ENCODE results near the gene UBE2B.
"Not testable (repeated sequence)": the region's sequence is repeated elsewhere in the genome, so short reads cannot be mapped to it uniquely, and the experiment has no call there.

UBE2B gene
- 11.4 to 45.9 (median 30.6) reads per million in 18 experiments for total RNA-seq

- DNase-seq, result peak; percentile 99
Observed at GRCh38 chr5:134370871-134371833, at the start of gene UBE2B. Gene UBE2B (plus strand): TSS chr5:134371569. CDS start chr5:134371596, 27 bp downstream.

DNA sequence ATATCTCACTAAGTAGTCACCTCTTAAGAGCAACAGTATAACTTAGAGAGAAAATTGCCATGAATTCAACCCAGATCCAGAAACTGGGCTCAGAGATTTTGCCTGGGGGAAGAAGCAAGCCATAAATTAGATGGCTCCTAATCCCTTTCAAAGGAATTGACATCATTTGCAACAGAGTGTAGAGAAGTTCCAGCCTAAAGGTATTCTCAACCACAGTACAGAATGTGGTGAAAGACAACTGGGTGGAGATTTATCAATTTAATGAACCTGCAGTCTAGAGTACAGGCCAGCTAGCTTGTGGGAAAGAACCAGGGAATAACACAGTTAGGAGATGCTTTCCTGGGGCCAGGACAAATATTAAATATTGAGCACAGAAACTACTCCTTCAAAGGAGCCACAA lies 44.0 kb upstream of the UBE2B start:
- no peak for DNase-seq

GRCh38 chr5:134328619-134329018 lies 42.8 kb upstream of the UBE2B start:
- DNase-seq, result no peak

DNA sequence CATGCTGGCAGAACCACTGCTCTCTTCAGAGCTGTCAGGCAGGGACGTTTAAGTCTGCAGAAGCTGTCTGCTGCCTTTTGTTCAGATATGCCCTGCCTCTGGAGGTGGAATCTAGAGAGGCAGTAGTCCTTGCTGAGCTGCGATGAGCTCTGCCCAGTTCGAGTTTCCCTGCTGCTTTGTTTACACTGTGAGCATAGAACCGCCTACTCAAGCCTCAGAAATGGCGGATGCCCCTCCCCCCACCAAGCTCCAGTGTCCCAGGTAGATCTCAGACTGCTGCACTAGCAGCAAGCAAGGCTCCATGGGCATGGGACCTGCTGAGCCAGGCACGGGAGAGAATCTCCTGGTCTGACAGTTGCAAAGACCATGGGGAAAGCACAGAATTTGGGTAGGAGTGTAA lies 34.5 kb upstream of the UBE2B start:
- not testable (repeated sequence) for DNase-seq

DNA sequence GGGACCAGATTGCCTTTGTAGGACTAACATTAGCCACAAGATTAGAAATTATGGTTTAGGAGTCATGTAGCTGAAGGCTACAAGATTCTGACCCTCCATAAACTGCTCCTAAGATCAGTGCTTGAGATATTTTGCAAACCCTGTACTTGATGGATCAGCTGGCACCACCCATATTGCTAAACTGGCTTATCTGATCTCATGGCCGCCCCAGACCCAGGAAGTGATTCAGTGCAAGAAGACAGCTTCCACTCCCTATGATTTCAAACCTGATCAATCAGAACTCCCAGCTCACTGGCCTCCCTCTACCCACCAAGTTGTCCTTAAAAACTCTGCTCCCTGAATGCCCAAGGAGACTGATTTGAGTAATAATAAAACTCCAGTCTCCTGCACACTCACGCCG lies 27.9 kb upstream of the UBE2B start:
- DNase-seq, result not testable (repeated sequence)

DNA sequence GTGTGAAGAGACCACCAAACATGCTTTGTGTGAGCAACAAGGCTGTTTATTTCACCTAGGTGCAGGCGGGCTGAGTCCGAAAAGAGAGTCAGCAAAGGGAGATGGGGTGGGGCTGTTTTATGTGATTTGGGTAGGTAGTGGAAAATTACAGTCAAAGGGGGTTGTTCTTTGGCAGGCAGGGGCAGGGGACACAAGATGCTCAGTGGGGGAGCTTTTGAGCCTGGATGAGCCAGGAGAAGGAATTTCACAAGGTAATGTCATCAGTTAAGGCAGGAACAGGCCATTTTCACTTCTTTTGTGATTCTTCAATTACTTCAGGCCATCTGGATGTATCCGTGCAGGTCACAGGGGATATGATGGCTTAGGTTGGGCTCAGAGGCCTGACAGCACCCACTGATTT lies 25.9 kb upstream of the UBE2B start:
- DNase-seq, result not testable (repeated sequence)

DNA sequence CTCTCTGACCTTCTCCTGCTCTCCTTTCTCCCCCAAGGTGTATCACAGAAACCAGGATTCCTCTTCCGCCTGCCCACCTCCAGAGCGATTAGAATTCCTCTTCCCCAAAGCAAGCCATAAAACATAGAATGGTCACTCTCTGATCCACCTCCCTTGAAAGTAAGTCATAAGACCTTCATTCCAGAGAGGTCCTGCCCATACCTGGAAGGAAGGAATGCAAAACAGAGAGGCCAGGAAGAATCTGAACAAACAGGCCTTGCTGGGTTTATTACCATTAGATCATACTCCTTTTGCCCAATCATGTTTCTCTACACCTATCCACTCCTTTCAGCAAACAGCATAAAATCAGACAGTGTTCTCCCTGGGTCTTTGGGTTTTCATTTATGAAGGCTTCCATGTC lies 25.4 kb upstream of the UBE2B start:
- no peak for DNase-seq

DNA sequence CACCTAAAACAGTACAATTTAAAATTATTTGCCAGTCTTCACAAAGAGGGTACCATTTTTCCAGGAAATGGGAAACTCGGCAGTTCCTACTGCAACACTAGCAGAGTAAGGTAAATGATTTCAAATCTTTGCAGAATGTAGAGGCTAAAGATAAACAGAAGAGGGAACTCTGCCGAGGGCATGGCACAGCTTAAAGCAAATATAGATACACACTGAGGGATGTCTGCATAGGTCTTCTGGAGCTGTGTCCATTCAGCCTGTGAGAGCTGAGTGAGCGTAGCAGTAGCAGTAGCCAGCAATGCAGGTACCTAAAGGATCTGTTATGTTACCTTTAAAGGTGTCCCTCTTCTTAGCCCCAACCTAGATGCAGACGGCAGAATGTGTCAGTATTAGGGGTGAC lies 21.9 kb upstream of the UBE2B start:
- DNase-seq, result no peak

- DNase-seq, result no peak
Observed at GRCh38 chr5:134355681-134356080, 15.7 kb upstream of the UBE2B start.

DNA sequence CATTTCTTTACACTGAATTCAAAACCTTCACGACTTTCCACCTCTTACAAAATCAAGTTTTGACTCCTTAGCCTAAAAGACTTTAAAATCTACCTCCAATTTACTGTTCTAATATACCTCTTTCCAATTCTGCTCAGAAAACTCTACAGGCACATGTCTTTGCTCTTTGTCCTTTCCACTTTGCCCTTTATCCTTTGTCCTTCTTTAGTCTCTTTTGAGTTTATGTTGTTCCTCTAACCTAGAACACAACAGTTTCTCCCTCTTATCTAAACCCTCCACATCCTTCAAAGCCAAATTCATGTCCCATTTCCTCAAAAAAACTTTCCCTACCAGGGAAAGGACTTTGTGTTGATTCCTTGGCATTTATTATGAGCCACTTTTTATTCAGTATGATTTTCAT lies 5.8 kb upstream of the UBE2B start:
- DNase-seq, result no peak

- no peak for DNase-seq
Observed at GRCh38 chr5:134370311-134370870, 978 bp upstream of the UBE2B start.

- peak; percentile 33 to 37 for DNase-seq
Observed at GRCh38 chr5:134371834-134372340, 518 bp downstream of the UBE2B start.

DNA sequence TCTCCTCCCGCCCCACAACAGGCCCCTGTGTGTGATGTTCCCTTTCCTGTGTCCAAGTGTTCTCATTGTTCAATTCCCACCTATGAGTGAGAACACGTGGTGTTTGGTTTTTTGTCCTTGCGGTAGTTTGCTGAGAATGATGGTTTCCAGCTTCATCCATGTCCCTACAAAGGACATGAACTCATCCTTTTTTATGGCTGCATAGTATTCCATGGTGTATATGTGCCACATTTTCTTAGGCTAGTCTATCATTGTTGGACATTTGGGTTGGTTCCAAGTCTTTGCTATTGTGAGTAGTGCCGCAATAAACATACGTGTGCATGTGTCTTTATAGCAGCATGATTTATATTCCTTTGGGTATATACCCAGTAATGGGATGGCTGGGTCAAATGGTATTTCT lies 2.3 kb downstream of the UBE2B start:
- DNase-seq, result not testable (repeated sequence)

GRCh38 chr5:134374232-134374631 lies 2.9 kb downstream of the UBE2B start:
- no peak for DNase-seq

- DNase-seq, result no peak
Observed at GRCh38 chr5:134380346-134380745, 9.0 kb downstream of the UBE2B start.

- DNase-seq, result not testable (repeated sequence)
Observed at GRCh38 chr5:134382204-134382603, 10.8 kb downstream of the UBE2B start.

DNA sequence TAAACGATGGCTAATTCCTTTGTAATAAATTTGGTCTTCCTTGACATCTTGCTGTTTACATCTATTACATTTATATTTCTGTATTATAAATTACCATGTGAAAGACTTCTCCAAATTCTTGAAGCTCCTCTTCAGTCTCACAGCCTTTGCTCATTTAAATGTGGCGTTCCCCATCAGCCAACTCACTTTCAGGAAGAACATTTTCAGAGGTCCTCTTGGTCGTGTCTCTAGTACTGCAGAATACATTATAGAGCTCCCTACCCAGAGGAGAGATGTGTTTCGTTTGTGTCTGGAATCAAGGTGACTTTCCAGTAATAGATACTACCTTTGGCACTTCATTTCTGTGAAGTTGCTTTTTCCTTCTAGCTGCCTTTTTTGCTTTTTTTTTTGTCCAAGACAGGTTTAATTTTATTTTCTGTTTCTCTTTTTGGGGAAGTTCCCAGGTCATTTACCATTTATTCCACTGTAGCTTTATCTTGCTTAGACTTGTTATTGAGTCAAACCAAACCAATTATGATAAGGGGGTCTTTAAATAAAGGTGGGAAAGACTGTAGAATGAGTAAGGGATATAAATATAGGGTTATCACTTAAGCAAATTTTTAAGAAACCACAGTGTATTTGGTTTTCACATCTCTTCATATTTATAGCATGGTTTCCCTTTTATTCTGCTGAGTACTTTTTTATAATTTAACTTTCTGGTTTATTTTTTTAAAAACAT lies 12.8 kb downstream of the UBE2B start:
- no peak for DNase-seq

DNA sequence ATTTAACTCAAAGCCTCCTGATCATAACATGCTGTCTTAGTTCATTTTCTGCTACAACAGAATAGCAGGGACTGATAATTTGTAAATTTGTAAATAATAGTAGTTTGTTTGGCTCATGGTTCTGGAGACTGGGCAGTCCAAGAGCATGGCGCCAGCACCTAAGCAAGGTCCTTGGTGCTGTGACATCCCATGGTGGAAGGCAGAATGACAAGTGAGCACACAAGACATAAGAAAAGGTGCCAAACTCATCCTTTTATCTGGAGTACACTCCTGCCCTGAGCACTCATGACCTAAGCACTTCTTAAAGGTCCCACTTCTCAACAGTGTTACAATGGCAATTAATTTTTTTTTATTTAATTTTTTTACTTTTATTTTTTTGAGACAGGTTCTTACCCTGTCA lies 16.1 kb downstream of the UBE2B start:
- no peak for DNase-seq

DNA sequence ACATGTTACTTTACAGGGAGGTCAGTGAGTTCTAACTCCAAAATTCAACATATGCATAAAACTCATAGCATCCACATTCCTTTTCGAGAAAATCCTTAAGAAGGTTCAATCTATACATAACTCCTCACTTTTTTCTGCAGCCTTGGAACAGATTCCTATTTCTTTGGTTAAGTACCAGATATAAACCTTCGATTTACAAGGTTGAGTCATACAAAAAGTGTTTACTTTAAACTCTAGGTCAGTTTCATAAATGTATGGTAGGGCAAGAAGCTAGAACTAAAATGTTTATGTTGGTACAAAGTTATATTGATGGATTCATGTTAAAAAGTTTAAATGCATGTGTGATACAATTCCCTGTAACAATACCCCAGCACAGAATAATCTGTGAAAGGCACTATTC lies 20.9 kb downstream of the UBE2B start:
- no peak for DNase-seq

DNA sequence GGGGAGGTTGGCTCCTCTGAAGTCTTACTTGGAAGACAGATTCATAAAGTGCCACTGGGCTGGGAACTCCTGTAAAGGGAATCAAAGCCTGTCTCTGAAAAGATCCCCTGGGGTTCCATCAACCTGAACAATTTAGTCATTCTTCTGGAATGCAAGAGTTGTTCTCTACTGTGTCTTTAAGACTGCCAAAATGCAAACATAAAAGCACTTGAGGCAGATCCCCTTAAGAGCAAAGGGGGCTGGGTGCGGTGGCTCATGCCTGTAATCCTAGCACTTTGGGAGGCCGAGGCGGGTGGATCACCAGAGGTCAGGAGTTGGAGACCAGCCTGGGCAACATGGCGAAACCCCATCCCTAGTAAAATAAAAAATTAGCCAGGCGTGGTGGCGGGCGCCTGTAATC lies 23.6 kb downstream of the UBE2B start:
- DNase-seq, result no peak

DNA sequence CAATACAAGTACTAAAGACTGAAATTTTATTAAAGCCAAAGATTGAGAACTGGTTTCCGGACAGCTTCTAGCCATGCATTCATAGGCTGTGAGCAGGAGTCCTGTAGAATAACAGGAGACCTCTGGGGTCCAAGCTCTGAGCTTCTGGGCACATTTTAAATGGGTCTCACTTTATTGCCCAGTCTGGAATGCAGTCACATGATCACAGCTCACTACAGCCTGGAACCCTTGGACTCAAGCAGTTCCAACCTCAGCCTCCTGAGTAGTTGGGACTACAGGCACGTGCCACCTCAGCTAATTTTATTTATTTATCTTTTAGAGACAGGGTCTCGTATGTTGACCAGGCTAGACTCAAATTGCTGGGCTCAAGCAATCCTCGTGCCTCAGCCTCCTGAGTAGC lies 24.9 kb downstream of the UBE2B start:
- no peak for DNase-seq

GRCh38 chr5:134397196-134397595 lies 25.8 kb downstream of the UBE2B start:
- DNase-seq, result no peak

DNA sequence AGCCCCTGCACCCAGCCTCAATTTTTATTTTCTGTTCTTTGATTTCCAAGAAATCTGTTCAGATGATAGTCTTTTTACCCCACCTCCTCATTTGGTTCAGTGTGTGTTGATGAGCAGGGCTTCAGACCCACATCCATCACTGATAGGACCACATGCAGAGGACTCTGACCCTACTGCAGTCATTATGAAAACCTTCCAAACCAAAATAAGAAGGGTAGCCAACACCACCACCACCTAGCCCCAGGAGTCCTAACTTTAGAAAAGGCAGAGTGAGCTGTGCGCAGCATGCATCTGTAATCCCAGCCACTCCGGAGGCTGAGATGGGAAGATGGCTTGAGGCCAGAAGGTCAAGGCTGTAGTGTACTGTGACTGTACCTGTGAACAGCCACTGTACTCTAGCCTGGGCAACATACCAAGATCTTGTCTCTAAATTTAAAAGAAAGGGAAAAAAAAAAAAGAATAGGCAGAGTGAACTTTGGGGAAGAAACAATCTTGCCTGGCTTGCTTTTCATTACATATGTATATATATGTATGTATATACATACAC lies 27.3 kb downstream of the UBE2B start:
- DNase-seq, result no peak
